Sigmoid colon (tissue), 7 donors: Measurements from ENCODE around the gene RSPH6A. TPM values are rescaled to one million over a fixed set of nuclear protein-coding genes. Genes with fewer than 3 reads are reported as not detected.
A peak's percentile ranks its signal among the peaks of the same experiment; 100 is the strongest.

Source experiments
- DNase-seq: peaks from one replicate; pipeline ENCODE4 v3.0.0-alpha.2; 2019
- H3K27ac ChIP-seq, 4 donors: fragments of 200-600 bp; sonication (generic); one replicate each; pipeline ENCODE4 v1.5.1; 2016 to 2019; ENCODE audit warnings: mild to moderate bottlenecking in 1 of 4
- H3K27me3 ChIP-seq, 3 donors: fragments of 200-600 bp; sonication (generic); one replicate each; pipeline ENCODE4 v1.5.1; 2019; ENCODE audit warnings: mild to moderate bottlenecking in 1 of 3
- H3K36me3 ChIP-seq, 4 donors: fragments of 200-600 bp; sonication (generic); one replicate each; pipeline ENCODE4 v1.5.1; 2016 to 2019
- H3K4me1 ChIP-seq, 4 donors: fragments of 200-600 bp; sonication (generic); one replicate each; pipeline ENCODE4 v1.5.1; 2017 to 2019
- H3K4me3 ChIP-seq, 4 donors: fragments of 200-600 bp; sonication (generic); one replicate each; pipeline ENCODE4 v1.5.1; 2017 to 2019; ENCODE audit warnings: mild to moderate bottlenecking in 2 of 4, moderate library complexity in 1 of 4
- H3K9me3 ChIP-seq, 4 donors: fragments of 200-600 bp in 3 of 4; sonication (generic) in 3 of 4; one replicate each; pipeline versions ENCODE4 v1.5.1 to v1.6.1; 2013 to 2019
- EP300 ChIP-seq, 4 donors: sonication (generic); formaldehyde crosslinking; IDR thresholded peaks; one replicate each; pipeline ENCODE4 v1.6.1; 2017; ENCODE audit warnings: antibody characterized with exemption in 4 of 4
- POLR2A ChIP-seq, 2 donors: fragments of 450-650 bp; IDR thresholded peaks; one replicate each; pipeline ENCODE4 v1.6.1; 2016; ENCODE audit warnings: antibody characterized with exemption in 2 of 2, mild to moderate bottlenecking in 2 of 2, moderate library complexity in 2 of 2
- POLR2AphosphoS5 ChIP-seq, 4 donors: sonication (generic); formaldehyde crosslinking; IDR thresholded peaks; one replicate each; pipeline ENCODE4 v1.6.1; 2017; ENCODE audit warnings: antibody characterized with exemption in 4 of 4
- WGBS, 2 donors: extraction: QIAGEN DNeasy Blood & Tissue Kit; methylation state at CpG; one replicate each; pipeline ENCODE4 v1.1.7; 2013; 5-methylcytosine and 5-hydroxymethylcytosine counted together
- intact Hi-C: fragments of 100-400 bp; cut with DNase I; formaldehyde crosslinking; loops from one replicate; pipeline ENCODE4 v1.15.1; 2023
- polyA plus RNA-seq, 3 donors: library from polyadenylated mRNA; stranded (reverse); fragments of 200-250 nt; gene quantifications; one replicate each; pipeline ENCODE4 v1.2.3, GENCODE V29; 2013
- total RNA-seq, 4 donors: library from RNA; depleted of rRNA; stranded (reverse); fragments of >200 nt; gene quantifications; one replicate each; pipeline ENCODE4 v1.1.0, GENCODE V29; 2016
- TF ChIP-seq, protein P1 (sequence below), 4 experiments: fragments of 450-650 bp in 3 of 4; fragments of 200-600 bp in 1 of 4; IDR thresholded peaks; one replicate each; pipeline ENCODE4 v1.5.1; 2016 to 2019; ENCODE audit warnings: antibody characterized with exemption in 4 of 4, mild to moderate bottlenecking in 3 of 4, moderate library complexity in 2 of 4
- donor health status: healthy with polysubstance abuse.
- donor health status: Bipolar disorder and iron deficiency.
- donor health status: healthy.

The RSPH6A gene
- total and polyA plus RNA-seq, 7 donors, result 0.12 TPM; not detected in 6

- intact Hi-C loops, result loop anchor here (10.0 kb wide), 1 partner anchor 278 kb away; the partner anchor contains the start of gene VASP
- H3K4me3 ChIP-seq, result peak overlapping the region; percentile 77 to 94 (median 88)
- WGBS, 2 donors, result 74 to 83% methylated on average over 26 of the region's 26 CpGs
- H3K9me3 ChIP-seq, result no peaks in the 10 kb centered on the region
- no peaks in the 10 kb centered on the region for H3K27me3 ChIP-seq
- peaks cover 0 to 37% (median 25%) of the 10 kb centered on the region in 4 donors for H3K36me3 ChIP-seq
- TF ChIP-seq, protein P1, sequence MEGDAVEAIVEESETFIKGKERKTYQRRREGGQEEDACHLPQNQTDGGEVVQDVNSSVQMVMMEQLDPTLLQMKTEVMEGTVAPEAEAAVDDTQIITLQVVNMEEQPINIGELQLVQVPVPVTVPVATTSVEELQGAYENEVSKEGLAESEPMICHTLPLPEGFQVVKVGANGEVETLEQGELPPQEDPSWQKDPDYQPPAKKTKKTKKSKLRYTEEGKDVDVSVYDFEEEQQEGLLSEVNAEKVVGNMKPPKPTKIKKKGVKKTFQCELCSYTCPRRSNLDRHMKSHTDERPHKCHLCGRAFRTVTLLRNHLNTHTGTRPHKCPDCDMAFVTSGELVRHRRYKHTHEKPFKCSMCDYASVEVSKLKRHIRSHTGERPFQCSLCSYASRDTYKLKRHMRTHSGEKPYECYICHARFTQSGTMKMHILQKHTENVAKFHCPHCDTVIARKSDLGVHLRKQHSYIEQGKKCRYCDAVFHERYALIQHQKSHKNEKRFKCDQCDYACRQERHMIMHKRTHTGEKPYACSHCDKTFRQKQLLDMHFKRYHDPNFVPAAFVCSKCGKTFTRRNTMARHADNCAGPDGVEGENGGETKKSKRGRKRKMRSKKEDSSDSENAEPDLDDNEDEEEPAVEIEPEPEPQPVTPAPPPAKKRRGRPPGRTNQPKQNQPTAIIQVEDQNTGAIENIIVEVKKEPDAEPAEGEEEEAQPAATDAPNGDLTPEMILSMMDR (IDR thresholded peaks at IDR 0.05), result no peak
- peak; percentile 61 to 86 (median 86) for TF ChIP-seq POLR2AphosphoS5 (IDR thresholded peaks at IDR 0.05)
- TF ChIP-seq POLR2A (IDR thresholded peaks at IDR 0.05), result peak in 1 of 2 donors; percentile 63
- peak in 3 of 4 donors; percentile 52 to 69 (median 68) for TF ChIP-seq EP300 (IDR thresholded peaks at IDR 0.05)
- peak; percentile 93 for DNase-seq
- peaks cover 0 to 75% (median 64%) of the 10 kb centered on the region in 4 donors for H3K4me1 ChIP-seq
- peak overlapping the region; percentile 96 to 98 (median 98) for H3K27ac ChIP-seq
Observed at GRCh38 chr19:45782820-45783785, 32.0 kb downstream of the RSPH6A start.

GRCh38 chr19:45782162-45782691 is 32.9 kb downstream of the RSPH6A start, which contains the start of gene DMPK:
TSS of gene DMPK (minus strand) at chr19:45782490. CDS start at chr19:45782352, 138 bp downstream.
- TF ChIP-seq POLR2A (IDR thresholded peaks at IDR 0.05), result peak; percentile 48 to 66
- peak in 3 of 4 donors; percentile 69 to 84 (median 81) for TF ChIP-seq POLR2AphosphoS5 (IDR thresholded peaks at IDR 0.05)
- TF ChIP-seq, protein P1 (IDR thresholded peaks at IDR 0.05), result no peak
- peak; percentile 84 for DNase-seq
- peaks cover 0 to 75% (median 65%) of the 10 kb centered on the region in 4 donors for H3K4me1 ChIP-seq
- no peaks in the 10 kb centered on the region for H3K9me3 ChIP-seq
- peaks cover 5 to 38% (median 33%) of the 10 kb centered on the region in 4 donors for H3K36me3 ChIP-seq
- WGBS, 2 donors, result 42 to 44% methylated on average over 18 of the region's 18 CpGs
- intact Hi-C loops, result loop anchor here (10.0 kb wide), 1 partner anchor 277 kb away; the partner anchor contains the start of gene VASP
- H3K27me3 ChIP-seq, result no peaks in the 10 kb centered on the region
- peak within 1 kb of the TSS; percentile 96 to 98 (median 98) for H3K27ac ChIP-seq
- peak within 1 kb of the TSS; percentile 77 to 94 (median 88) for H3K4me3 ChIP-seq

- 21 to 56% methylated on average over 17 of the region's 17 CpGs for WGBS, 2 donors
- peak; percentile 73 for DNase-seq
- no peak for TF ChIP-seq POLR2A (IDR thresholded peaks at IDR 0.05)
- peak in 1 of 4 donors; percentile 2 for TF ChIP-seq POLR2AphosphoS5 (IDR thresholded peaks at IDR 0.05)
- peak in 1 of 4 donors; percentile 19 for TF ChIP-seq EP300 (IDR thresholded peaks at IDR 0.05)
- Histone ChIP-seq H3K4me3 (peak overlapping the region; percentile 77 to 94 (median 88)), H3K27me3 (no peaks in the 10 kb centered on the region), H3K4me1 (peaks cover 0 to 75% (median 65%) of the 10 kb centered on the region in 4 donors), H3K9me3 (no peaks in the 10 kb centered on the region), H3K27ac (peak overlapping the region; percentile 96 to 98 (median 98)), H3K36me3 (peaks cover 5 to 40% (median 34%) of the 10 kb centered on the region in 4 donors)
- intact Hi-C loops, result loop anchor here (10.0 kb wide), 1 partner anchor 277 kb away; the partner anchor contains the start of gene VASP
Observed at GRCh38 chr19:45781214-45782161, 33.6 kb downstream of the RSPH6A start.

- H3K27me3 ChIP-seq, result no peaks in the 10 kb centered on the region
- peak overlapping the region; percentile 96 to 98 (median 98) for H3K27ac ChIP-seq
- peak overlapping the region; percentile 77 to 94 (median 88) for H3K4me3 ChIP-seq
- WGBS, 2 donors, result 39 to 43% methylated on average over 13 of the region's 13 CpGs
- intact Hi-C loops, result loop anchor here (1.0 to 10.0 kb wide), 2 partner anchors 63 to 276 kb away; partner anchors contain the start of gene VASP
- peaks cover 5 to 33% (median 30%) of the 10 kb centered on the region in 4 donors for H3K36me3 ChIP-seq
- H3K4me1 ChIP-seq, result peaks cover 0 to 70% (median 61%) of the 10 kb centered on the region in 4 donors
- peak; percentile 71 for DNase-seq
- no peaks in the 10 kb centered on the region for H3K9me3 ChIP-seq
- TF ChIP-seq POLR2AphosphoS5 (IDR thresholded peaks at IDR 0.05) (peak in 3 of 4 donors; percentile 47 to 62 (median 55)), POLR2A (IDR thresholded peaks at IDR 0.05) (no peak), EP300 (IDR thresholded peaks at IDR 0.05) (no peak)
- TF ChIP-seq, protein P1 (IDR thresholded peaks at IDR 0.05), result no peak
Observed at GRCh38 chr19:45780448-45781213, 34.5 kb downstream of the RSPH6A start.
